ENCODE results near the gene NOS1AP.

- TF ChIP-seq GATA3 (IDR thresholded peaks at IDR 0.05; ENCODE audit: low read depth, low read length) (no peak), GATA2 (IDR thresholded peaks at IDR 0.05; ENCODE audit: low read depth, low read length) (no peak)
These were observed 27.1 kb upstream of the NOS1AP start for GRCh38 chr1:162042361-162042760.
